ENCODE measurements around the gene CCDC9. TPM values are rescaled to one million over a fixed set of nuclear protein-coding genes. Genes with fewer than 3 reads are reported as not detected.

The CCDC9 gene
- total and polyA plus RNA-seq, 2 of the 13 experiments (the other 11 are each of a cell fraction or from before 2014, with no cell fraction given), result 2.9 to 6.3 TPM

GRCh38 chr19:47243776-47244547 lies 12.4 kb upstream of the CCDC9 start (continued):
- TF ChIP-seq MAFF (IDR thresholded peaks at IDR 0.05; ENCODE audit: low read depth, low read length), result no peak
- TF ChIP-seq ZNF749 (CRISPR knock-in tag; IDR thresholded peaks at IDR 0.05; ENCODE audit: borderline replicate concordance), result peak; percentile 96; the same call in 1 of the 2 replicates
- TF ChIP-seq EEA1 (CRISPR knock-in tag; IDR thresholded peaks at IDR 0.05; ENCODE audit: borderline replicate concordance), result no peak
- TF ChIP-seq CBX1 (IDR thresholded peaks at IDR 0.05; ENCODE audit: low read depth), result no peak
- no peak for TF ChIP-seq HMGXB3 (CRISPR knock-in tag; IDR thresholded peaks at IDR 0.05; ENCODE audit: borderline replicate concordance)
- peak; percentile 79 for TF ChIP-seq SP5 (CRISPR knock-in tag; IDR thresholded peaks at IDR 0.05; ENCODE audit: borderline replicate concordance, low read depth)
- TF ChIP-seq ZSCAN22 (CRISPR knock-in tag; IDR thresholded peaks at IDR 0.05), result no peak
- TF ChIP-seq ZSCAN12 (CRISPR knock-in tag; IDR thresholded peaks at IDR 0.05), result no peak; the same call in 1 of the 2 replicates
- TF ChIP-seq REXO4 (CRISPR knock-in tag; IDR thresholded peaks at IDR 0.05; ENCODE audit: borderline replicate concordance), result no peak
- TF ChIP-seq ZNF557 (CRISPR knock-in tag; IDR thresholded peaks at IDR 0.05), result no peak
- peak; percentile 53; the same call in 1 of the 2 replicates for TF ChIP-seq HNF4A (CRISPR knock-in tag; IDR thresholded peaks at IDR 0.05)
- TF ChIP-seq ZMAT3 (CRISPR knock-in tag; conservative IDR thresholded peaks at IDR 0.05), result no peak
- no peak for TF ChIP-seq ZBTB39 (CRISPR knock-in tag; IDR thresholded peaks at IDR 0.05)
- TF ChIP-seq ZNF766 (CRISPR knock-in tag; IDR thresholded peaks at IDR 0.05; ENCODE audit: borderline replicate concordance), result no peak
- peak; percentile 57; the same call in 1 of the 2 replicates for TF ChIP-seq ZKSCAN8 (CRISPR knock-in tag; IDR thresholded peaks at IDR 0.05; ENCODE audit: borderline replicate concordance)
- TF ChIP-seq ELK4 (CRISPR knock-in tag; IDR thresholded peaks at IDR 0.05; ENCODE audit: borderline replicate concordance), result no peak
- TF ChIP-seq SNRNP70 (IDR thresholded peaks at IDR 0.05; ENCODE audit: low read depth, low read length), result no peak
- no peak for TF ChIP-seq THRA (CRISPR knock-in tag; IDR thresholded peaks at IDR 0.05; ENCODE audit: borderline replicate concordance)
- peak; percentile 75 for TF ChIP-seq AGO1 (IDR thresholded peaks at IDR 0.05; ENCODE audit: low read depth, low read length, poor library complexity, severe bottlenecking)
